Endodermal cell (in vitro differentiated cells): ENCODE results near the gene LAMA2. TPM values are rescaled to one million over a fixed set of nuclear protein-coding genes. Genes with fewer than 3 reads are reported as not detected.

Experiments
- DNase-seq: peaks from one replicate; pipeline ENCODE4 v3.0.0-alpha.2; 2017
- H3K27ac ChIP-seq: 2 replicates; pipeline ENCODE4 v1.5.1; 2013; ENCODE audit warnings: mild to moderate bottlenecking, low read depth, low read length, moderate library complexity
- H3K27me3 ChIP-seq: 2 replicates; pipeline ENCODE4 v1.6.1; 2013; ENCODE audit warnings: mild to moderate bottlenecking, low read length, moderate library complexity; ENCODE audit not compliant: insufficient read depth, control insufficient read depth, poor library complexity, severe bottlenecking
- H3K36me3 ChIP-seq: 2 replicates; pipeline ENCODE4 v1.7.0; 2013; ENCODE audit warnings: mild to moderate bottlenecking, low read length, moderate library complexity; ENCODE audit not compliant: control insufficient read depth, insufficient read depth
- H3K4me1 ChIP-seq: one replicate; pipeline ENCODE4 v1.7.0; 2013; ENCODE audit warnings: low read length; ENCODE audit not compliant: control insufficient read depth, insufficient read depth
- H3K4me3 ChIP-seq: 2 replicates; pipeline ENCODE4 v1.5.1; 2013; ENCODE audit warnings: mild to moderate bottlenecking, low read length, moderate library complexity
- H3K9ac ChIP-seq: 2 replicates; pipeline ENCODE4 v1.6.1; 2013; ENCODE audit warnings: mild to moderate bottlenecking, low read length, moderate library complexity; ENCODE audit not compliant: poor library complexity, severe bottlenecking; ENCODE audit errors: extremely low read depth
- H3K9me3 ChIP-seq: 2 replicates; pipeline ENCODE4 v1.6.1; 2013; ENCODE audit warnings: mild to moderate bottlenecking, low read length, moderate library complexity; ENCODE audit not compliant: control insufficient read depth
- H3K27ac Mint-ChIP-seq: 2 replicates; pipeline ENCODE4 v1.8.0; 2020; ENCODE audit warnings: mixed read lengths
- H3K27me3 Mint-ChIP-seq: 2 replicates; pipeline ENCODE4 v1.8.0; 2021; ENCODE audit warnings: mild to moderate bottlenecking, mixed read lengths; ENCODE audit not compliant: insufficient read depth
- H3K36me3 Mint-ChIP-seq: 2 replicates; pipeline ENCODE4 v1.8.0; 2020; ENCODE audit warnings: low read depth, mixed read lengths
- H3K4me1 Mint-ChIP-seq: 2 replicates; pipeline ENCODE4 v1.8.0; 2020; ENCODE audit warnings: mixed read lengths
- H3K4me3 Mint-ChIP-seq: 2 replicates; pipeline ENCODE4 v1.8.0; 2020; ENCODE audit warnings: mild to moderate bottlenecking, moderate library complexity, mixed read lengths
- H3K9me3 Mint-ChIP-seq: 2 replicates; pipeline ENCODE4 v1.8.0; 2020; ENCODE audit warnings: mild to moderate bottlenecking, mixed read lengths
- WGBS, 2 experiments: methylation state at CpG; one replicate each; pipeline versions ENCODE4 v1.1.5 to v1.1.7; 2013; ENCODE audit warnings: missing lambda C conversion rate in 2 of 2, mixed read lengths in 1 of 2; ENCODE audit not compliant: insufficient coverage in 1 of 2, insufficient read length in 1 of 2; 5-methylcytosine and 5-hydroxymethylcytosine counted together
- total RNA-seq, 2 donors: library from RNA; stranded (reverse); fragmentation: NEBNext Ultra II Directional in 1 of 2; extraction: Animal tissue kit (Norgen Biotek cat#: 25700) in 1 of 2; gene quantifications; 2 replicates in 1 of 2; 3 replicates in 1 of 2; pipeline ENCODE4 v1.2.1, GENCODE V29; 2021
- TF ChIP-seq, protein P1 (sequence below): fragments of 200-600 bp; sonication (generic); conservative IDR thresholded peaks from 2 replicates; pipeline ENCODE4 v1.5.0; 2021; ENCODE audit warnings: antibody characterized with exemption, mild to moderate bottlenecking

The LAMA2 gene
- total RNA-seq, 2 donors from 2014 or later = 2.3 to 4.1 TPM

DNA sequence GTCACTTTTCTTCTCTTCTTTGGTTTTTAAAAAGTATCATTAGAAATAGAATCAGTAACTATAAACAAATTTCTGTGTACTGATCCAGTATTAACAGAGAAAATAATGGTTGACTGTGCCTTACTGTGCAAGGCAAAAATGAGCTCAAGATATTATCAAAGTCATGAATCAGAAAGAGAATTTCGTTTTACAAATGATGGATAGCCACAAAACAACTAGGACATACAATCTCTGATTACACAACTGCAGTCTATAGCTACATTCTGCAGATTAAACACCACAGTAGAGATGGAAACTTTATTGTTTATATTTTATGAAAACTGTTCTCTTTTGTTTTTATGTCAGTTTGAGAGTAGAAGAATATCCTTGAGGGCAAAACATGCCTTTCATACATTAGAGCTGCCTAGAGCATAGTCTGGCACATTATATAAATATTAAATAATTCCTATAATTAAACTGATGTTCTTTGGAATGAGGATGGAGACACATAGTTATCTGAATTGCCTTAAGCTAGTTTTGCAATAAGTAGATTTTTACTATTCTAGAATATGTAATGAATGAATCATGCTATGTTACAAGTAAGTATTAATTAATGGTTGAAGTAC is 333.1 kb downstream of the LAMA2 start:
- Mint-ChIP-seq H3K4me1 (no peaks in the 10 kb centered on the region), H3K36me3 (no peaks in the 10 kb centered on the region), H3K9me3 (no peaks in the 10 kb centered on the region), H3K4me3 (no peak overlapping the region), H3K27me3 (no peaks in the 10 kb centered on the region), H3K27ac (no peak overlapping the region)
- no peak overlapping the region for H3K9ac ChIP-seq
- no peak overlapping the region for H3K4me3 ChIP-seq
- WGBS, 2 experiments = 74 to 100% methylated on average over 1 of the region's 1 CpG
- no peak for DNase-seq
- no peak overlapping the region for H3K27ac ChIP-seq
- H3K27me3 ChIP-seq = no peaks in the 10 kb centered on the region
- H3K36me3 ChIP-seq = no peaks in the 10 kb centered on the region
- no peaks in the 10 kb centered on the region for H3K9me3 ChIP-seq
- no peaks in the 10 kb centered on the region for H3K4me1 ChIP-seq
- TF ChIP-seq, protein P1, sequence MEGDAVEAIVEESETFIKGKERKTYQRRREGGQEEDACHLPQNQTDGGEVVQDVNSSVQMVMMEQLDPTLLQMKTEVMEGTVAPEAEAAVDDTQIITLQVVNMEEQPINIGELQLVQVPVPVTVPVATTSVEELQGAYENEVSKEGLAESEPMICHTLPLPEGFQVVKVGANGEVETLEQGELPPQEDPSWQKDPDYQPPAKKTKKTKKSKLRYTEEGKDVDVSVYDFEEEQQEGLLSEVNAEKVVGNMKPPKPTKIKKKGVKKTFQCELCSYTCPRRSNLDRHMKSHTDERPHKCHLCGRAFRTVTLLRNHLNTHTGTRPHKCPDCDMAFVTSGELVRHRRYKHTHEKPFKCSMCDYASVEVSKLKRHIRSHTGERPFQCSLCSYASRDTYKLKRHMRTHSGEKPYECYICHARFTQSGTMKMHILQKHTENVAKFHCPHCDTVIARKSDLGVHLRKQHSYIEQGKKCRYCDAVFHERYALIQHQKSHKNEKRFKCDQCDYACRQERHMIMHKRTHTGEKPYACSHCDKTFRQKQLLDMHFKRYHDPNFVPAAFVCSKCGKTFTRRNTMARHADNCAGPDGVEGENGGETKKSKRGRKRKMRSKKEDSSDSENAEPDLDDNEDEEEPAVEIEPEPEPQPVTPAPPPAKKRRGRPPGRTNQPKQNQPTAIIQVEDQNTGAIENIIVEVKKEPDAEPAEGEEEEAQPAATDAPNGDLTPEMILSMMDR = no peak

DNA sequence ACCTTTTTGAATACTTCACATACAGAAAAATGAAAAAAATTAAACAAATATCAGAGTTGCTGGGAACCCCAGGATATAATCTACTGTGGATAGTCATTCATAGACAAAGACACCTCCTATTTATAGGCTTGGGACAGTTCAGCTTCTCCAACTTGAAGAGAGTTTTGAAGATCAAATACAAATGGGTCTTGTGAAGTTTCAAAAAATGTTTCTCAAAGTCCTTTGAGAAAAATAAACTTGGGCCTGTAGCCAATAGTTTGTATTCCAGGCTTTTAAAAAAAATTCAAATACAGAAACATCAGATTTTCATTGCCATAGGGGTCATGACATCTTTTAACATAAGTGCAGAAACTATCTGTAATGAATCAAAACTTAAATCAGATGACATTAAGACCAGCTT is 334.8 kb downstream of the LAMA2 start:
- H3K36me3 Mint-ChIP-seq = no peaks in the 10 kb centered on the region
- no peaks in the 10 kb centered on the region for H3K36me3 ChIP-seq
- H3K9me3 Mint-ChIP-seq = peaks cover 5% of the 10 kb centered on the region
- H3K27ac Mint-ChIP-seq = no peak overlapping the region
- DNase-seq = no peak
- no peaks in the 10 kb centered on the region for H3K27me3 Mint-ChIP-seq
- no peak overlapping the region for H3K9ac ChIP-seq
- no peaks in the 10 kb centered on the region for H3K4me1 Mint-ChIP-seq
- H3K27ac ChIP-seq = no peak overlapping the region
- H3K9me3 ChIP-seq = no peaks in the 10 kb centered on the region
- TF ChIP-seq, protein P1 = no peak
- H3K4me3 ChIP-seq = no peak overlapping the region
- H3K4me3 Mint-ChIP-seq = no peak overlapping the region
- no peaks in the 10 kb centered on the region for H3K27me3 ChIP-seq
- no peaks in the 10 kb centered on the region for H3K4me1 ChIP-seq

DNA sequence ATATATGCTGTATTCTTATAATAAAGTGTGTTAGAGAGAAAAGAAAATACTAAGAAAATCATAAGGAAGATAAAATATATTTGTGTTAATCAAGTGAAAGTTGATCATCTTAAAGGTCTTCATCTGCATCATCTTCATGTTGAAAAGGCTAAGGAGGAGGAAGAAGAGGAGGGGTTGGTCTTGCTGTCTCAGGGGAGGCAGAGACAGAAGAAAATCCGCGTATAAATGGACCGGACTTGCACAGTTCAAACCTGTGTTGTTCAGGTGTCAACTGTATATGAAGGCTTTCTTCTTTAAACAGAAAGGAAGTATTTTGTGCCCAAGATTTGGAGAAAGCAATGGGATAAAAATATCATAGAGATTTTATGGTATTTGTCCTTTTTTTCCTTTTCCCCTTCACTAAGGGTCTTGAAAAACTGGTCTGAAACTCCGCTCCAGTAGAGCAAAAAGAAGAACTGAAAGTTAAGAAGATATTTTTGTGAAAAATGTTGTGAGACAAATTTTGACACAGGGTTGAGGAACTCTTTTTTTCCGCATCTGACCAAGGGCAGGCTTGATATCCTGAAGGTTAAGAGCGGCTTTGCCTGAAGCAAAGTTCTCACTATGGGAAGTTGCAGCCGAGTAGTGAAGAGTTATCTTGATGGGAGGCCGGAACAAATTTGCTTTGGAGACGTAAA is 350.7 kb downstream of the LAMA2 start:
- no peak overlapping the region for H3K27ac Mint-ChIP-seq
- H3K4me3 Mint-ChIP-seq = no peak overlapping the region
- H3K4me1 Mint-ChIP-seq = no peaks in the 10 kb centered on the region
- 91 to 93% methylated on average over 3 to 9 of the region's 9 CpGs for WGBS, 2 experiments
- no peaks in the 10 kb centered on the region for H3K27me3 Mint-ChIP-seq
- peaks cover 4% of the 10 kb centered on the region for H3K9me3 ChIP-seq
- no peaks in the 10 kb centered on the region for H3K36me3 ChIP-seq
- no peaks in the 10 kb centered on the region for H3K36me3 Mint-ChIP-seq
- TF ChIP-seq, protein P1 = no peak
- no peaks in the 10 kb centered on the region for H3K4me1 ChIP-seq
- peaks cover 7% of the 10 kb centered on the region for H3K9me3 Mint-ChIP-seq
- H3K27ac ChIP-seq = no peak overlapping the region
- no peak for DNase-seq
- H3K4me3 ChIP-seq = no peak overlapping the region
- H3K9ac ChIP-seq = no peak overlapping the region
- H3K27me3 ChIP-seq = no peaks in the 10 kb centered on the region
